Measurements from ENCODE around the gene HSD17B10.

- TF ChIP-seq CTCF (IDR thresholded peaks at IDR 0.05; ENCODE audit: low read depth, low read length, missing input control) (peak; percentile 54), TAF1 (conservative IDR thresholded peaks at IDR 0.05) (no peak), FOXA1 (IDR thresholded peaks at IDR 0.05) (no peak), YY1 (IDR thresholded peaks at IDR 0.05) (no peak), NR2F2 (IDR thresholded peaks at IDR 0.05) (no peak), EGR1 (IDR thresholded peaks at IDR 0.05; ENCODE audit: low read depth in 2 of 2) (no peak), REST (IDR thresholded peaks at IDR 0.05) (no peak), MAX (IDR thresholded peaks at IDR 0.05) (no peak), JUND (IDR thresholded peaks at IDR 0.05) (no peak)
Measured at GRCh38 chrX:53445977-53446376, 11.8 kb upstream of the HSD17B10 start.
